GM15510 (cell line): Measurements from ENCODE around the gene ORC3.
A peak's percentile ranks its signal among the peaks of the same experiment; 100 is the strongest.

Experiments used
- POLR2A ChIP-seq: IDR thresholded peaks from 3 replicates; pipeline ENCODE4 v1.6.1; 2011; ENCODE audit warnings: borderline replicate concordance; ENCODE audit not compliant: insufficient read length; ENCODE audit errors: extremely low read depth

The ORC3 gene

GRCh38 chr6:87700397-87701343 is 110.7 kb downstream of the ORC3 start:
- peak; percentile 39 for TF ChIP-seq POLR2A

- TF ChIP-seq POLR2A = no peak
These were observed 111.4 kb downstream of the ORC3 start for GRCh38 chr6:87701344-87701675.

DNA sequence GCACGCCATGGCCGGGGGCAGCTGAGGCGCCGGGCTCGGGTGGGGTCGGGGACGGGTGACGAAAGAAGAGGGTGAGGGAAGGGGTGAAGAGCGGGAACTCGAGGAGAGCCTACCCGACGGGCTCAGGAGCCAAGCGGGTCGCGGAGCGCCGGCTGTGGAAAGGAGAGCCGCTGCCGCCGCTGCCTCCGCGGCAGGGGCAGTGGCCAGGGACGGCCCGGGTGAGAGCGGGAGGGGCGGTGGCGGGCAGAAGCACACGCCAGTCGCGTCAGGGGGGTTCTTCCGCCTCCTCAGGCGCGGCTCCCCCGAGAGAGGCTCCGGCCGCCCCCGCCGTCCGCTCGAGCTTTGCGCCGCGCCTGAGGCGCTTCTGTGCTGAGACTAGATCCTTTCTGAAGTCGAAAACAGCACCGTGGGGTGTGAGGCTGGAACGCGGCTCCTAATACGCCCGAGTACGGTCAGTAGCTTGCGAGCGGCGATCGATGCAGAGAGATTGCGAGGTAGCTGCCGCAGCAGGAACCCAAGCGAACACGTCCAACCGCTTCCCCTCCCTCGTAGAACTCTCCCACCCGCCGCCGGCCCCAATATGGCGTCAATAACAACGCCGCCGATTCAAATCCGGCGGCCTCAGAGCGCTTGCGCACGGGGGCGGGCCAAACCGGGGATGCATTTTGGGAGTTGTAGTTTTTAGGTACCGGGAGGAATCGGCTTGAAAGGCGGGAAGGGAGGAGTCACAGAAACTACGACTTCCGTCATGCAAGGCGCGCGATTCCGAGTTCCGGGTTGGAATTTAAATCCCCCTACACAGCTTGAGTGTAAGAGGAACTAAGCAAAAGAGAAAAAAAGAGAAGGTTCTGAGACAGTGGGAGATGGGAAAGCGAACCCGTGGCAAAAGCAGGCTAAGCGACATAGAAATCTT is 112.0 kb downstream of the ORC3 start, which contains the start of gene AKIRIN2:
AKIRIN2 (minus strand) TSS at position 558 of the 913 bp plus-strand sequence; CDS start at position 9, 549 bp downstream.
- peak; percentile 97 for TF ChIP-seq POLR2A

GRCh38 chr6:87702589-87702945 is 112.6 kb downstream of the ORC3 start:
- no peak for TF ChIP-seq POLR2A

DNA sequence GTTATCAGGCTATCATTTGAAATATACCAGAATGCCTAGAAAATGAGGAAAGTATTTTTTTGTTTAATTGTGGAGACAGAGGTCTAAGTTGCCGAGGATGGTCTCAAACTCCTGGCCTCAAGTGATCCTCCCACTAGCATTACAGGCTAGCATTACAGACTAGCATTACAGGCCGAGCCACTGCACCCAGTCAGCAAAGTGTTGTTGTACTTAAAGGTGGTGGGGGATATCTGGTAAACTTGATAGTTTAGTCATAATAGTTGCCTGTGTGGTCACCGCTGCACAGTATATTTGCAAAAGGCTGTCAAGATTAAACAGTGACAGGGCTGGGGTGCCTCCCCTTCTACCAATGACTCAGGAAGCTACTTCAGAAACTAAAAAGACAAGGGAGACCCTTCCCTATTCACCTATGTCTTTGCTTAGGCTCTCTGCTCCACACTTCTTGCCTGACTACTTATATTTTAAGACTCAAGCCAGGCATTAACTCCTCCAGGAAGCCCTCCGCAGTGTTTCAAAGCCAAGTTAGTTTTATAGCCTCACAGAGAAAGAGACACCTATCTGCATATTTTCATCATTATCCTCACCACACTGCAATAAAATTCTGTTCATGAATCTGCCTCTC is 115.2 kb downstream of the ORC3 start:
- no peak for TF ChIP-seq POLR2A

DNA sequence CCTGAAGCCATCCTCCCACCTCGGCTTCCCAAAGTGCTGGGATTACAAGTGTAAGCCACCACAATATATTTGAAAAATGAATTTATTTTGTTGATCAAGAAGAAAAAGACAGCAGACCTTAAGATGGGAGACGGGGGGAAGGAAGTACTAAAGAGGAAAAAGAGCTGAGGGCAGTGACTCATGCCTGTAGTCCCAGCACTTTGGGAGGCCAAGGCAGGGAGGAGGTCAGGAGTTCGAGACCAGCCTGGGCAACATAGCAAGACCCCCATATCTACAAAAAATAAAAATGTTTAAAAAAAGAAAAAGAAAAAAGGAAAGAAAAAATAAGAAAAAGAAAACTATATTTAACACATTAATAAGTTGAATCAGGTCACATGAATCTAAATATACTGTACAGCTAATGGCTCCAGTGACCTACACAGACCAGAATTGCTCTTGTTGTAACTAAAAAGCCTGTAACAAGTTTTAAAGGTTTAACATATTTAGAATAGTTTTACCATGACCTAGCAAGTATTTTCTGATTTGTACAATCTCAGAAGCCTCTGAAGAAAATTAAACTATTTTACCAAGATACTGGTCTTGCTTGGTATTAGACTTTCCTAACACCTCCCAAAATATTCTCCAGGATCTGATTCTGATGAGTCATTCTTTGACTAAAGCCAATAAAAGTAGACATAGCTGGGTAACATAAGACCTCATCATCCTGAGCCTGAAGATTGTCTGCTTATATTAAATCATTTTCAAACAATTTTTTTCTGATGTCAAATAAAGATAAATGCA is 116.4 kb downstream of the ORC3 start:
- no peak for TF ChIP-seq POLR2A

DNA sequence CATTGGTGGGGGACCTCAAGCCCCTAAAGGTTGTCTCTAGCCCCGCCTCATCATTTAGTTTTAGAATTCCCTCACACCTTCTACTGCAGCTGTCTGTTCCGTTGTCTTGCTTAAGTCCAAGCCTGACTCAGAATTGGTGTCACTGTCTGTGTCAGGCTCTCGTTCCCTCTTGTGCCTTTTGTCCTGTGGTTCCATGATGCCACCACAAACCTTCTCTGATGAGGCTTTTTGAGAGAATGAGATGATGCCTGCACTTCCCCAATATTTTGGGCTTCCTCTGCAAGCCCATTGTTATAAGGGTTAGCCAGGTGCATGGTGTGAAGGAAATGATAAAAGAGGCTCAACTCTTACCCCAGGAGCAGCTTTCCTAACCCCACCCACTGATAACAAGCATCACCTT is 120.2 kb downstream of the ORC3 start:
- no peak for TF ChIP-seq POLR2A

DNA sequence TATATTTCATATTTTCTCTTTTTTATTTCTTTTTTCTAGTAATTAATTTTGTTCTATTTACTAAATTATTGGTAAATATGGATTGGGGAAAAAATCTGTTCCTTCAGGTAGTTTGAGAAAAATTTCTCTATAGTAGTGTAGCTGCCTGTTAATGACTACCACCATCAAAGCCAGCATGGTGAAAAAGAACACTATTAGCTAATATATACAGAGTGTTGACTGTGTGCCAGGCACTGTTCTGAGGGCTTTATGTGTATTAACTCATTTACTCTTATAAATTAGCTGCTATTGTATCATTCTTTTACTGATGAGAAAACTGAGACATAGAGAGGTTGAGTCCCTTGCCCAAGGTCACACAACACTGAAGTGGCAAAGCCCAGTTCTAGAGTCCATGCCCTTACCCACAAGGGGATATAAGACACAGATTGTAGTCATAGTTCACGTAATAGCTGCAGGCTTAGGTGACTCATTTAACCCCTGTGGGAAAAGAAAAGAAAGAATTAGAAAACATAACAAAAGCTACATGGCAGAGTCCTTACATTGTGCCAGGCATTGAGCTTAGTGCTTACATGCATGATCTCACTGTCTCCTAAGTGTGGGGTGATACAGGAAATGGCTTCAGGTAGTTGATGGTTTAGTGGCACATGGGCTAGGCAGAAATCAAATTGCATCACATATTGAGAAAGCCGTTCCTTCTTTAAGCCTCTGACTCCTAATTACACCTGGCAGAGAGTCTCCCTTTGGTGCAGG is 124.3 kb downstream of the ORC3 start:
- TF ChIP-seq POLR2A = no peak
